GM04504 (cell line): ENCODE data around the gene HOXD8.

Experiments
- DNase-seq: peaks from one replicate; pipeline ENCODE4 v3.0.0-alpha.2; 2012; ENCODE audit warnings: low read depth

Gene HOXD8

GRCh38 chr2:176174382-176174823, 44.9 kb downstream of the HOXD8 start:
- DNase-seq = no peak

GRCh38 chr2:176174824-176175708, 45.6 kb downstream of the HOXD8 start:
- no peak for DNase-seq

- no peak for DNase-seq
These were observed 46.5 kb downstream of the HOXD8 start for GRCh38 chr2:176175709-176176607.

- no peak for DNase-seq
These were observed 48.1 kb downstream of the HOXD8 start for GRCh38 chr2:176177580-176178037.

GRCh38 chr2:176178038-176178756, 48.7 kb downstream of the HOXD8 start:
- no peak for DNase-seq

GRCh38 chr2:176178757-176179295, 49.3 kb downstream of the HOXD8 start:
- no peak for DNase-seq

- DNase-seq = no peak
These were observed 52.0 kb downstream of the HOXD8 start for GRCh38 chr2:176181551-176181950.
